ENCODE results near the gene NT5C2.
A peak's percentile ranks its signal among the peaks of the same experiment; 100 is the strongest.
"Not testable (repeated sequence)": the region's sequence is repeated elsewhere in the genome, so short reads cannot be mapped to it uniquely, and the experiment has no call there.

NT5C2 gene

DNA sequence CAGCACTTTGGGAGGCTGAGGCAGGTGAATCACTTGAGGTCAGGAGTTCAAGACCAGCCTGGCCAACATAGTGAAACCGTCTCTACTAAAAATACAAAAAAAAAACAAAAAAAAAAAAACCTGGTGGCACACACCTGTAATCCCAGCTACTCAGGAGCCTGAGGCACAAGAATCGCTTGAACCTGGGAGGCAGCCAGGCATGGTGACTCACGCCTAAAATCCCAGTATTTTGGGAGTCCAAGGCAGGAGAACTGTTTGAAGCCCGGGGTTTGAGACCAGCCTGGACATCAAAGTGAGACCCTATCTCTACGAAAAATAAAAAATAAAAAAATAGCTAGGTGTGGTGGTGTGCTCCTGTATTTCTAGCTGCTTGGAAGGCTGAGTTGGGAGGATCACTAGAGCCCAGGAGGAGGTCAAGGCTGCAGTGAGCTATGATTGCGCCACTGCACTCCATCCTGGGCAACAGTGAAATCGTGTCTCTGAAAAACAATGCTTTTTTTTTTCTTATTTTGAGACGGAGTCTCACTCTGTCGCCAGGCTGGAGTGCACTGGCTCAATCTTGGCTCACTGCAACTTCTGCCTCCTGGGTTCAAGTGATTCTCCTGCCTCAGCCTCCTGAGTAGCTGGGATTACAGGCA is 29.2 kb downstream of the NT5C2 start:
- not testable (repeated sequence) for DNase-seq (ENCODE audit: low spot score)

- DNase-seq (ENCODE audit: low spot score): no peak
Measured at GRCh38 chr10:103157246-103157645, 35.8 kb downstream of the NT5C2 start.

- no peak for DNase-seq (ENCODE audit: low spot score)
Measured at GRCh38 chr10:103155471-103156085, 37.5 kb downstream of the NT5C2 start.

DNA sequence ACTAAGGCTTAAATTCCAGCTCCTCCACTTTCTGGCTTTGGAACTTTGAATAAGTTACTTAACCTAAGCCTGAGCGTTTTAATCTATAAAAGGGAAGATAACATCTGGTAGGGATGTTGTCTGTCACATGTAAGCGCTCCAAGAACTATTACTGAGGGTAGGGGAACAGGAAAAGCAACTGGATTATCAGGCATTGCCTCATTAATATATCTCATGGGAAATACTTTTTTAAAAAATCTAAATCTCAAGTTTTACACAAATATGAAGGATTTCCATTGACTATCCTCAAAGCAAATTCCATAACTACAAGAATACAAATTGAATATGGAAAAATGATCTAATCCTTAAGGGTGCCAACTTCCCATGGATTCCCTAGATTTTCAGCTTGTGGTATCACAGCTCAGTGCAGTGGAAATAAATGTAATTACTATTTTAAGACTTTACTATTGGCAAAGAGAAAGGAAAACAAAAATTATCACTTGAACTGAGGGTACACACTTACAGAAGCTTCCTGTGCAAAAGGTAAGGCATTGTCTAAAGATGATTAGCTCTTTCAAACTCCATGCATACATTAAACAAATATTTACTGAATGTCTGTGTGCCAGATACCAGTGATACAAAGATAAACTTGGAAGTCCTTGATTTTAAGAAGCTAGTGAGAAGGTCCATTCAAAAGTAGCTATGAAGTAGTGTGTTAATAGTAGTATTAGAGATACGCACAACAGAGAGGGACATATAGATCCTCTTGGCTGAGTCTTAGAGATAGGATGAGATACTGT is 38.4 kb downstream of the NT5C2 start:
- DNase-seq (ENCODE audit: low spot score): no peak

GRCh38 chr10:103153302-103154197 is 39.5 kb downstream of the NT5C2 start:
- DNase-seq (ENCODE audit: low spot score): no peak

- DNase-seq (ENCODE audit: low spot score): no peak
Measured at GRCh38 chr10:103149991-103150622, 43.0 kb downstream of the NT5C2 start.

GRCh38 chr10:103147645-103148044 is 45.4 kb downstream of the NT5C2 start:
- no peak for DNase-seq (ENCODE audit: low spot score)

DNA sequence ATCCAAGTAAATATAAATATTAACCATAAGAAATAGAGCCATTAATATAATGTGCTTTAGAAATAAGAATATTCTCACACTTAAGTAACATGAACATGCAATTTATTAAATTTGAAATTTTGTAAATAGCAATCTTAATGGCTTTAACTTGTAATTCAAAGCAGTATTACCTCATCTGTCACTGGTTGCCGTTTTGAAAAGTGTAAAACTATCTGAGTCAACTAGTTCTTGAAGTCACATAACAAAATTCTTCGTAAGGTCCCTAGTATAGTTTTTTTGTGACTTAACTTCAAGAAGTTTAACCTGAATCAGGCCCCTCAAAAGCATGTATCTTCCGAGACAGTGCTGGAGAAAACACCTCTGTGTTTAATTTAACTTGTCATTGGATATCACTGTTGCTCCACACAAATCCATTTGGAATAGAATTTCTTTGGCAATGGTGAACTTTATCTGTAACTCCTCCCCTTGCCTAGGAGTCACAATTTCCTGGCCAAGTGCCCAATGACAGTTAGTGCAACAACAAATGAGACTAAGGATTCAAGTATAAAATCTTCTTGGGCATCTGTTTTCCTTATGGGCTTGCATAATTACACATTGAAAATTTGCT is 47.1 kb downstream of the NT5C2 start:
- DNase-seq (ENCODE audit: low spot score): peak; percentile 17

- DNase-seq (ENCODE audit: low spot score): no peak
Measured at GRCh38 chr10:103145046-103145445, 48.0 kb downstream of the NT5C2 start.

DNA sequence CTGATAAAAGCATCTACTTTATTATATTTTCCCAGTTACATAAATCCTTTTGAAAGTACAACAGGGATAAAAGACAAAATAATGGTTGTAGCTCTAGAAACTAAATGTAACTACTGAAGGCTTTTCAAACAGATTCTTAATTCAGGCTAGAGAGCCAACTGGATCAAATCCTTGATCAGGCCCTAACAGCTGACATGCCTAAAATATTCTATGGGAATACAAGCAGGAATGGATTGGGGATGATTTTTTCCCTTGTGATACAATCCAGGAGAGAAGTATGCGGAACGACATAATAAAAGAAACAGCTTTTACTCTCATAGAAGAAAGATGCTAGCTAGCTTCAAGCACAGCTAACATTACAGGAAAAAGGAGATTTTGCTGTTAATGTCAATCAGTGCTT is 49.0 kb downstream of the NT5C2 start:
- no peak for DNase-seq (ENCODE audit: low spot score)

GRCh38 chr10:103143641-103144040 is 49.4 kb downstream of the NT5C2 start:
- not testable (repeated sequence) for DNase-seq (ENCODE audit: low spot score)

- no peak for DNase-seq (ENCODE audit: low spot score)
Measured at GRCh38 chr10:103141950-103142349, 51.1 kb downstream of the NT5C2 start.

GRCh38 chr10:103140469-103140868 is 52.6 kb downstream of the NT5C2 start:
- no peak for DNase-seq (ENCODE audit: low spot score)

- no peak for DNase-seq (ENCODE audit: low spot score)
Measured at GRCh38 chr10:103139803-103140202, 53.3 kb downstream of the NT5C2 start.

GRCh38 chr10:103135168-103135567 is 57.9 kb downstream of the NT5C2 start:
- not testable (repeated sequence) for DNase-seq (ENCODE audit: low spot score)

GRCh38 chr10:103130910-103131309 is 62.2 kb downstream of the NT5C2 start:
- DNase-seq (ENCODE audit: low spot score): no peak

- not testable (repeated sequence) for DNase-seq (ENCODE audit: low spot score)
Measured at GRCh38 chr10:103130180-103130579, 62.9 kb downstream of the NT5C2 start.

DNA sequence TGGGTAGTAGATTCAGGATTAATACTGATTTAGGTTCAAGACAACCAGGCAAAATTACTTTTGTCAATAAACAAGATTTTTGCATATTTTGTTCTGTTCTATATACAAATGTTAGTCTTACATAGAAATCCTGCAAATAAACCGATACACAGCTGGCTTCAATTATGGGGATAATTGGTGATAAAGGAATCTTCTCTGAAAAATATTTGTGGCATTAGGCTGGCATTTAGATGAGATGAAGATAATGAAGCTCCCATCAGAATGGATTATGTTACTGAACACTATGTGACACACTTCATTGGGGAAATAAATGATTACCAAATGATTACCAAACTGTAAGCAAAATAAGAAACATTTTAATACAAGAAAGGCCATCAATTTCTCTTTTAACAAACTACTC is 65.8 kb downstream of the NT5C2 start:
- no peak for DNase-seq (ENCODE audit: low spot score)

- no peak for DNase-seq (ENCODE audit: low spot score)
Measured at GRCh38 chr10:103125323-103126267, 67.5 kb downstream of the NT5C2 start.
